HG02678 (cell line): ENCODE measurements around the gene NHERF2.

Experiments
- ATAC-seq: cut with Tn5 transposase; IDR thresholded peaks from one replicate; pipeline ENCODE4 v1.9.1; 2021; ENCODE audit warnings: mild to moderate bottlenecking, moderate library complexity; ENCODE audit not compliant: unreplicated experiment

NHERF2 gene

GRCh38 chr16:2038382-2039231 is 11.9 kb downstream of the NHERF2 start:
- ATAC-seq, result no peak

- no peak for ATAC-seq
Observed at GRCh38 chr16:2039274-2040031, 12.8 kb downstream of the NHERF2 start.

- no peak for ATAC-seq
Observed at GRCh38 chr16:2040041-2040786, 13.5 kb downstream of the NHERF2 start.

DNA sequence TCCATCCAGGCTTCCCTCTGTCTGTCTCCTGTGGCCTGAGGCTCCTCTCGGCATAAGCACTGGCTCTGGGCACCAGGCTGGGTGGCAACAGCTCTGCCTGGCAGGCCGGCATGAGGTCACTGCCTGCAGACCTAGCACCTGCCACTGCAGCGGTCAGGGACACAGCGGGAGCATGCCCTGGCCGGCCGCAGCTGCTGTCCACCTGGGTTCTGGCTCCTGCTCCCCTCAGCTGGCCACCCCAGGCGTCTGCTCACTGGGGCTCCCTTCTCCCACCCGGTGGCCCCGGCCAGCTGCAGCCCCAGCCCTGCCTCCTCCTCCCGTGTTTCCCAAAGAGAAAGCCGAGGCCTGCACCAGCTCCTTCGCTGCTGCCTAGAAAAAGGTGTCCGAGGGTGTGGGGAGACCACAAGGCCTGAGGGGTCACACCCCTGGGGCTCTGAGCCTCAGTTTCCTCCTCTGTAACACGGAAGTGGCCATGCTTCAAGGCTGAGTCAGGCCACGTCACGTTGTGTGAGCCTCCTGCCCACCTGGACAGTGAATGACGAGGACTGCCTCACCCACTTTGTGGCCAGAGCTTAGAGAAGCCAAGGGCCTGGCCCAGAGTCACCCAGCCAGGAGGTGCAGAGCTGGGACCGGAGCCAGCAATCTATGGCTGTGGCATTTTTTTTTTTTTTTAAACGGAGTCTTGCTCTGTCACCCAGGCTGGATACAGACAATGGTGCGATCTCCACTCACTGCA is 14.3 kb downstream of the NHERF2 start:
- ATAC-seq, result no peak

DNA sequence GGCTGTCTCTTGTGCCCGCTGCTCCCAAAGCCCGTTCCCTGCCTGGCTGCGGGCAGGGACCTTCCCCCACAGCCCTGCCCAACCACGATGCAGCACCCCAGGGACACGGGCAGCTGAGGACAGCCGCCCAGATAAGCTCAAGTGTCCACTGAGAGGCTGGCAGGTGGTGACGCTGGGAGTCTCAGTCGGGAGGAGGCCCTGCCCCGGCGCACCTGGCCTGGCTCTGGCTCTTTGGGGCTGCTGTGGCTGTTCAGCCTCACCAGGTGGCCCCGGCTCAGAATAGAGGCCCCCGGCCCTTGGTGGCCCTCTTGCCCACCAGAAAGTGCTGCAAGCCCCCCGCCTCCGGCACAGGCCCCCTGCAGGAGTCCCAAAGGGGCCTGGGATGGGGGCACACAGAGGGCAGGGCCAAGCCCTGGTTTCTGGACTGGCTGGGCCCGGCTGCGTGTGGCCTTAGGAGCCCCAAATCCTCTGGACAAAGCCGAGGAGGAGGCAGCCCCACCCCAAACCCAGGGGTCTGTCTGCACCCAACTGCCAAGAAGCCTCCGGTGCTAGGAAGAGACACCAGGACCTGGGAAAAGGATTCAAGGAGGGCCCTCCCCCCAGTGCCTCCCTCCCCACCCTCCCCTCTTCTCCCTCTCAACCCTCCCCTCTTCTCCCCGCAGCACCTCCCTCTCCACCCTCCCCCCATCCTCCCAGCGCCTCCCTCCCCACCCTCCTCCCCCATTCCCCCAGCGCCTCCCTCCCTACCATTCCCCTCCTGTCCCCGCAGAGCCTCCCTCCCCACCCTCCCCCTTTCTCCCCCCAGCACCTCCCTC is 15.7 kb downstream of the NHERF2 start:
- no peak for ATAC-seq

GRCh38 chr16:2042986-2043666 is 16.4 kb downstream of the NHERF2 start:
- ATAC-seq, result no peak

DNA sequence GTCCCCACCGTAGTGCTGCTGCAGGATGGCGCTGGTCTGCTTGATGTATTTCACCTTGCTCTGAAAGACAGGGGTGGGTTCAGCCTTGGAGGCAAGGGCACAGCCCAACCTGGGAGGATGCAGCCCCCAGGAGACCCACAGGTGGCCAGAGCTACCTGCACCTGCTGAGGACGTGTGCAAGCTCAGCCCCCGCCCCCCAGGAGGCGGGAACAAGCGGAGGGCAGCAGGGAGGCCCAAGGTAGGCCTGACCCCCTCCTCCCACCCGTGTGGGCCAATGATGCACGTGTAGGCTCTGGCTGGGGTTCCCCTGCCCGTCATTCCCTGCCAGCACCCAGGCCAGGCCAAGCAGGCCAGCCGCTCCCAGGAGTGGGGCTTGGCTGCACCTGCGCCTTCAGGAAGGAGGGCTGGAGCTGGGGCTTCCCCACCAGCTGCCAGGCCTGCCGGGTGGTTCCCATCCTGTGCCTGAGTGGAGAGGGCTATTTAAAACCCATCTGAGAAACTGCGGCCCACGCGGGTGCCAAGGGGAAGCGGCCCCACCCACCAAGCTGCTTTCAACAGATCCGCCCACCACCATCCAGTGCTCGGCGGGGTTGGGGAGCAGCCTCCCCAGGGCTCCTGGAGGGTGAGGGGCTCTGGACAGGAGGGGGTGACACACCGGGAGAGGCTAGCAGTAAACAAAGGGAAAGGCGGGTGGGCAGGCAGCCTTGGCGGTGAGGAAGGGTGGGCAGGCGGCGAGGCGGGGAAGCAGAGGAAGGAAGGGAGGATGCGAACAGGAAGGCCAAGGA is 17.2 kb downstream of the NHERF2 start:
- no peak for ATAC-seq

- no peak for ATAC-seq
Observed at GRCh38 chr16:2044541-2044940, 17.8 kb downstream of the NHERF2 start.

- ATAC-seq, result no peak
Observed at GRCh38 chr16:2045965-2046892, 19.5 kb downstream of the NHERF2 start.

DNA sequence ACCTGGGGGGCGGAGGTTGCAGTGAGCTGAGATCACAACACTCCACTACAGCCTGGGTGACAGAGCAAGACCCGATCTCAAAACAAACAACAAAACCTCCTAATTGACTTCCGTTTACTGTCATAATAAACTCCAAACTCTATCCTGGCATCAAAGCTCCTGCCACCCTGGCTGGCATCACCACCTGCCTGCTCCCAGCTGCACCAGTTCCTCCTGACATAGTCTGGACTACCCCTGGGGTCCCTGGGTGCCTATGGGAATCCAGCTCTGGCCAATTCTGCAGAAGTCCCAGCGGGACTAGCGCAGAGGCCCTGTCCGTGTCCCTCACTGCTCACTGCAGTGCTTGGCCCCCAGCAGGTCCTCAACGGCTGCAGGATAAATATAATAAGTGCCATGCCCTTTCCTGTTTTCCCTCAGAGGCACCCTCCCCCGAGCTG is 20.2 kb downstream of the NHERF2 start:
- ATAC-seq, result no peak

- peak; percentile 89 for ATAC-seq
Observed at GRCh38 chr16:2047330-2048115, 20.8 kb downstream of the NHERF2 start, which contains the start of the genes NTHL1 and TSC2. NTHL1 (minus strand) TSS chr16:2047834; CDS start chr16:2047823, 11 bp downstream. TSC2 (plus strand) TSS chr16:2047985; CDS start chr16:2048616, 631 bp downstream.

GRCh38 chr16:2048116-2048543 is 21.4 kb downstream of the NHERF2 start:
- no peak for ATAC-seq

GRCh38 chr16:2053211-2053610 is 26.5 kb downstream of the NHERF2 start:
- ATAC-seq, result no peak

GRCh38 chr16:2053897-2054296 is 27.2 kb downstream of the NHERF2 start:
- ATAC-seq, result no peak

- no peak for ATAC-seq
Observed at GRCh38 chr16:2054543-2055245, 28.0 kb downstream of the NHERF2 start.

DNA sequence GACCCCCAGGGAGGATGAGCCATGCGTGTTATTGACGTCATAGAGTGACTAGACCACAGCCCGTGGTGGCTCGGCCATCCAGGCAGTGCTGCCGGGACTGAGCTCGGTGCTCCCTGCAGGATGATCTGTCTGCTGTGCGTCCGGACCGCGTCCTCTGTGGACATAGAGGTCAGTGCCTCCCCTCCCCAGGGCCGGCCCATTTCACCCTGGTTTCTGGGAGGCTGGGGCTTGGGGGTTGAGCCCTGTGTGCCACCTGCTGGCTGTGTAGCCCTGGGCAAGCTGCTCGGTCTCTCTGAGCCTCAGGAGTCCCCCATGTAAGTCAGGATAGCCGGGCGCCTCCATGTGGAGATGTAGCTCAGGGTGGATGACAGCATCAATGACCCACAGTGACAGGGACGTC is 29.4 kb downstream of the NHERF2 start:
- no peak for ATAC-seq
